ENCODE results near the gene RAF1.
"Not testable (repeated sequence)": the region's sequence is repeated elsewhere in the genome, so short reads cannot be mapped to it uniquely, and the experiment has no call there.

Gene RAF1

DNA sequence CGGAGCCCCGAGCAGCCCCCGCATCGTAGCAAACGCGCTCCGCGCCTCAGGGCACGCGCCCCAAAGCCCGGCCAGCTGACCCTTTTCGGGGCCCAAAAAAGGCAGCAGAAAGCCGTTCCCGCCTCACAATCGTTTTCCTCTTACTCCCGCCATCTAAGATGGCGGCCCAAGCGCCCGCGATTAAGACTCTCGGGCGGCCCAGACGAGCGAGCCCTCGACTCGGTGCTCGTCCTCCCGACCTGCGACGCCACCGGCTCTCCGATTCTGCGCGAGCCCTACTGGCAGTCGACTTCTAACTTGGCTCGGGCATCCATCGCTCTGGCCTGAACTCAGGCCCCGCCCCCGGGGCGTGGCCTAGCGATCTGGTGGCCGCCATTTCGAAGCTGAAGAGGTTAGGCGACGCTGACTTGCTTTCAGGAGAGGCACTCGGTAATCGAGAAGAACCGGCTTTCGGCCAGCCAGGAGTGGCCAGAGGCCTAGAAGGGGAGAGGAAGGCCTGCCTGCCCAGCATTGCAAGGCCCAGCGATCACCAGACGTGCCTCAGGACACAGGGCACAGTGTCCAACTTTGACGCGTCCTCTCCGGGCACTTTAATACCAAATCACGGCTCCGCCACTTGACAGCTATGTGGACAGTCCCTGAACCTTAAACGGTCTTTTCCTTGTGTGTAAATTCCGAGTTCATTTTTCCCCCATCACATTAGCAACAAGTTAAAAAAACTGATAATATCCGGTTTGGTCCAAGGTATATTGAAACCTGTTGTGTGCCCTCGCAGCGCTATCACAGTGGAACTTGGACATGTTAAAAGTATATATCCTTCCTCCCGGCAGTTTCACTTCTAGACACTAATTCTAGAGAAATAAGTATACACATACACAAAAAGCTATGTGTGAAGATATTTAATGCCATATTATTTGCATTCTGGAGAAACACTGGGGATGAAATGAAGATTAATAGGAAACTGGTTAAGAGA is at the start of gene RAF1:
RAF1 (minus strand) TSS at position 182 of the 973 bp plus-strand sequence. CDS start 45,396 bp downstream, outside the sequence.
- peak; percentile 91 to 95 for DNase-seq (ENCODE audit: low read depth in 2 of 2)

DNA sequence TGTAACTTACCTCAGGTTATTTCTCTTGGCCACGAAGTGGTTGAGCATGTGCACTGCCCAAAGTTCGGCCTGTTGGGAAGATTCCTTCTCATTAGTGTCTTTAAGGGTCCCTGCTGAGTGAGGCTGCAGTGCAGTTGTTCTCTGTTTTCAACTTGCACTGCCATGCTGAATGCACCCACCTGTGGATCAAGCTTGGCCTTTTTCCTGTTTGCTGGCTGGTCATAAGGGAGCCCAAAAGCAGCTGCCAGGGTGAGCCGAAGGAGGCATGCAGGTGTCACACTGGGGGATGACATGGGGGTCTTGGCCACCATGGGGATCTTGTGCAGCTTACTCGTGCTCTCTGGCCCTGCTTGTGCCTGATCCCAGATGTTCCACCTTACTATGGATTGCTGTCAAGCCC is 46.1 kb upstream of the RAF1 start:
- DNase-seq (ENCODE audit: low read depth in 2 of 2) = no peak

DNA sequence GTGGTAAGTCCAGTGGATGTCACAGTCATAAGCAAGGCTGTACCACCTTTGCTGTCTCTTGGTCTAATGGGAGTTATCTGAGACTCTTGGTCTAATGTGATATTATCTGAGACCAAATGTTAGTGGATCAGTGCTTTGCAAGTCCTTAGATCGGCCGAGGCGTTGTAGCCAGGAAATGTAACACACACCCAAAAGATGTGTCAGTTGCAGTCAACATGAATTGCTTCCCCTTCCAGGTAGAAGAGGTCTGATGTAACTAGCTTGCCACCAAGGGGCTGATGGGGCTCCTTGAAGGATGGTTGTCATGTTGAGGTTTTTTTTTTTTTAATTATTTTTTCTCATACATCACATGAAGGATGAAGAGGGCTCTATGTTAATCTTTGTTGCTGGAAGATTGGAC is 45.4 kb upstream of the RAF1 start:
- DNase-seq (ENCODE audit: low read depth in 2 of 2) = no peak

- no peak for DNase-seq (ENCODE audit: low read depth in 2 of 2)
Observed at GRCh38 chr3:12708584-12709192, 44.8 kb upstream of the RAF1 start.

DNA sequence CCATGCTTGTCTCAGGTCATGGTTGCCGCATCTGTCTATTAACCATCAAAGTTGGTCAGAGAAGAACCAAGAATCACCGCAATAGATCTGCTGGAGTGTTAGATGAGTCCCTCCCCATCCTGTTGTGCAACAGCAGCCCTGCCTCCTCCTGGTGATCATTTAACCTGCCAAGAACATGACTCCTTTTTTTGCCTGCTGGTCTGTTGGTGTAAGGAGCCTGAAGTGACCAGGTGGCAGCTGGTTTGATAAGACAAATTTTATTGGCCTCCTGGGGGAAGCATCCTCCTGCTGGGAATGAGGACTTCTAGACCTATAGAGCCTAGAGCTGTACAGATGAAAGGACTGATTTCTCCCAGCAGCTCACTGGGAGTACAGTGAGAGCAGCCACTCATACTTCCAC is 43.5 kb upstream of the RAF1 start:
- no peak for DNase-seq (ENCODE audit: low read depth in 2 of 2)

GRCh38 chr3:12706504-12707253 is 42.8 kb upstream of the RAF1 start:
- peak; percentile 5 to 6 for DNase-seq (ENCODE audit: low read depth in 2 of 2)

DNA sequence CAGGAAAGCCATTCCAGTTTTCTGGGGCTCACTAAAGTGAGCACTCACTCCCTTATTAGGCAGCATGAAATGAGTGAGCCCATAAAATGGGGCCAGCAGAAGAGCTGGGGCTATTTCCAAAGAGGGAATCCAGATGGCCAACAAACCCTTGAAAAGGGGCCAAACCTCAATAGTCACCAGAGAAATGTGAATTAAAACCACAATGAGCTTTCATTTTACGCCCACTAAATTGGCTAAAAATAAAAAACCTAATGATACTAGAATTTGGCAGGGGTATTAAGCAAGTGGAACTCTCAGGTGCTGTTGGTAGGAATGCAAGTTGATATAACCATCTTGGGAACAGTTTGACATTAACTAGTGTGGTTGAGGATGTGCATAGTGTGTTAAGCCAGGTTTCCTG is 42.1 kb upstream of the RAF1 start:
- DNase-seq (ENCODE audit: low read depth in 2 of 2) = no peak

GRCh38 chr3:12705374-12705926 is 41.5 kb upstream of the RAF1 start:
- DNase-seq (ENCODE audit: low read depth in 2 of 2) = no peak

- no peak for DNase-seq (ENCODE audit: low read depth in 2 of 2)
Observed at GRCh38 chr3:12702501-12702900, 38.6 kb upstream of the RAF1 start.

DNA sequence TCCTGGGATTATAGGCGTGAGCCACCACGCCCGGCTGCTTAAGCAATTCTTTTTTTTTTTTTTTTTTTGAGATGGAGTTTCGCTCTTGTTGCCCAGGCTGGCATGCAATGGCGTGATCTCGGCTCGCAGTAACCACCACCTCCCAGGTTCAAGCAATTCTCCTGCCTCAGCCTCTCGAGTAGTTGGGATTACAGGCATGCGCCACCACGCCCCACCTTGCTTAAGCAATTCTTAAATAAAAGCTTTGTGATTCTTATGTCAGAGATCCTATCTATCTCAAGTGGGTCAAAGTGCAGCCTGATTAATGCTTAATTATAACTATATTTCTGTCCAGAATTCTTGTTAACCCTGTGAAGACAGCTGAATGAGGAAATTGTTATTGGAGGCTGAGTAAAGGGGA is 37.7 kb upstream of the RAF1 start:
- not testable (repeated sequence) for DNase-seq (ENCODE audit: low read depth in 2 of 2)

- DNase-seq (ENCODE audit: low read depth in 2 of 2) = no peak
Observed at GRCh38 chr3:12700800-12701199, 36.9 kb upstream of the RAF1 start.

DNA sequence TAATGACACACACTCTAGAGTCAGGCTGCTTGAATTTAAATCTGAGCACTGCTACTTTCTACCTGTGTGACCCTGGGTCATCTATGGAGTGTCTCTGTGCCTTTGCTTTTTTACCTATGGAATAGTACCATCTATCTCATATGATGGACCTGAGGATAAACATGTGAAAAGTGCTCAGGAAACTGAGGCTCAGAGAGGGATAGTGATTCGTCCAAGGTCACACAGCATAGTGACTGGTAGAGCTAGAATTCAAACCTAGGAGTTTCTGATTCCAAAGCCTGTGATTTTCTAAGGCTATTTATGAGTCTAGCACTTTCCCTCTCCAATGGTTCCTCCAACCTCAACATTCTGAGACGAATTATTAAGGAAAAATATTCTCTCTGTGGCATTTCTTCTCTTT is 32.0 kb upstream of the RAF1 start:
- DNase-seq (ENCODE audit: low read depth in 2 of 2) = no peak

- DNase-seq (ENCODE audit: low read depth in 2 of 2) = no peak
Observed at GRCh38 chr3:12695112-12695511, 31.2 kb upstream of the RAF1 start.

DNA sequence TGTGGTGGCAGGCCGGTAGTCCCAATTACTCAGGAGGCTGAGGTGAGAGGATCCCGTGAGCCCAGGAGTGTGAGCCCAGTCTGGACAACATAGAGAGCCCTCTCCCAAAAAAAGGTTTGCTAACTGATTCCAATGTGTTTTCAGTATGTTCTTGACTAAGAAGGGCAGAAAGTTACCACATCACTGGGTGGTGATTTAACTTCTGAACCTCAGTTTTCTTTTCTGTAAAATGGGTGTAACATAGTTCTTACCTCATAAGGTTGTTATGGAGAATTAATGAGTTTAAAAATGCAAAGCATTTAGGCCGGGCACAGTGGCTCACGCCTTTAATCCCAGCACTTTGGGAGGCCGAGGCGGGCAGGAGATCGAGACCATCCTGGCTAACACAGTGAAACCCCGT is 28.5 kb upstream of the RAF1 start:
- no peak for DNase-seq (ENCODE audit: low read depth in 2 of 2)

GRCh38 chr3:12689997-12690711 is 26.2 kb upstream of the RAF1 start:
- DNase-seq (ENCODE audit: low read depth in 2 of 2) = no peak

DNA sequence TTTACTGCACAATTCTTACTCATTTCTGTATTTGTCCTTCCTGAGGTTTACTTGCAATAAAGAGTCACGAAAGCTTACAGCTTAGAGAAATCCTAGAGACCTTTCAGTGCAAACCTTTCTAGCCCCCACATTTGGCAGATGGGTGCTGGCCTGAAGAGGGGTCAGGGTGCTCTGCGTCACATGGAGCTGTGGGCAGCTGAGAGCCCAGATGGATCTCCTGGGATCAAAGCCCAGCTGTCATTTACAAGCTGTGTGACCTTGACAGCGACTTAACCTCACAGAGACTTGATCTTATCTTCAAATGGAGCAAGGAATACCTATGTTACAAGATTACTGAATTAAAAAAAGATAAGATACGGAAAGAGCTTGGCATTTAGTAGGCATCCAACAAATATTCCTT is 24.0 kb upstream of the RAF1 start:
- no peak for DNase-seq (ENCODE audit: low read depth in 2 of 2)

DNA sequence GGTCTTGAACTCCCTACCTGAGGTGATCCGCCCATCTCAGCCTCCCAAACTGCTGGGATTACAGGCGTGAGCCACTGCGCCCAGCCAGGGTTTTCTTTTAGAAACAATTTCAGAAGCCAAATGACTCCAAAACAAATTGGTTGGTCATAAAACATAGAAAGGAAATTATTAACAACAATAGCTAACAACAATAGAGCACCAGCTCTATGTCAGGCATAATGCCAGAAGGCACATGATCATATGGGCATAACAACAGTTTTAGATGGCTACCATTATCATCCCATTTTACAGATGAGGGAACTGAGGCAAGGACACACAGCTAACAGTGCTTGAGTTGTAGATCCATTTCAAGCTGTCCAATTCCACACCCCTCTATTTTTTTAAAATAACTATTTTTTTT is 22.2 kb upstream of the RAF1 start:
- no peak for DNase-seq (ENCODE audit: low read depth in 2 of 2)

GRCh38 chr3:12681943-12682390 is 18.1 kb upstream of the RAF1 start:
- no peak for DNase-seq (ENCODE audit: low read depth in 2 of 2)

DNA sequence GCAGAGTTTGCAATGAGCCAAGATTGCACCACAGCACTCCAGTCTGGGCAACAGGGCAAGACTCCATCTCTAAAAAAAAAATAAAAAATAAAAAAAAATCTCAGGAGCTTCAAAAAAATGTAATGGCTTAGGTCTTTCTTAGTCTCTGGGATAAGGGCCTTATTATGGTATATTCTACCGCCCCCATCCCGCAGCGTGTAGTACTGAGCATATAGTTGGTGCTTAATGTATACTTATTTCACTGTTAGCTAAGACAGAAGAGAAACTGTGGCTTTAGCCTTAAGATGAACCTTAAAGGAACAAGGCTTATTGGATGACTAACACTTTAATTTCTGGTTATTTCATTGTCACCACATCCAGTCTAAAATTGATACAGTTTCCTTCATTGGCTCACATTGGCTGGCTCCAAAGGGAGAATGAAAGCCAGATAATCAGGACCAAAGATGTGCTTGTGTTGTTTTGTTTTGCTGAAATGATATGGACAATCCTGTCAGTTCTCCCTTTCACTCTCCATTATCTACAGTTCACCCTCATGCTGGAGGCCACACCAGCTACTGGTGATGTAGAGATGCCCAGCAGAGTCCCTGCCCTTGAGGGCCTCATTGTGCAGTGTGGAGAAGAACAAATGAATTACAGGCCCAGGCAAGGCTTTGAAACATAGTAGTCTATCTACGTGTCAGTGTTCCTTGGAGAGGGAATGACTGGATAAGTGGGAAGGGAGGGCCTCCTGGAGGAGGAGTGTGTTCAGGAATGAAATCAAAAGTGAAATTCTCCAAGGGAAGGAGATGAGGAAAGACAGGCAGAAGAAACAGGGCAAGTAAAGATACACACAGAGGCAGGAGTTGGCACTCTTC is 17.4 kb upstream of the RAF1 start:
- DNase-seq (ENCODE audit: low read depth in 2 of 2) = no peak

- DNase-seq (ENCODE audit: low read depth in 2 of 2) = no peak
Observed at GRCh38 chr3:12679468-12679867, 15.6 kb upstream of the RAF1 start.
